Measurements from ENCODE around the gene CST9L. TPM values are rescaled to one million over a fixed set of nuclear protein-coding genes. Genes with fewer than 3 reads are reported as not detected.

Gene CST9L
- total and polyA plus RNA-seq, 7 donors: not detected

DNA sequence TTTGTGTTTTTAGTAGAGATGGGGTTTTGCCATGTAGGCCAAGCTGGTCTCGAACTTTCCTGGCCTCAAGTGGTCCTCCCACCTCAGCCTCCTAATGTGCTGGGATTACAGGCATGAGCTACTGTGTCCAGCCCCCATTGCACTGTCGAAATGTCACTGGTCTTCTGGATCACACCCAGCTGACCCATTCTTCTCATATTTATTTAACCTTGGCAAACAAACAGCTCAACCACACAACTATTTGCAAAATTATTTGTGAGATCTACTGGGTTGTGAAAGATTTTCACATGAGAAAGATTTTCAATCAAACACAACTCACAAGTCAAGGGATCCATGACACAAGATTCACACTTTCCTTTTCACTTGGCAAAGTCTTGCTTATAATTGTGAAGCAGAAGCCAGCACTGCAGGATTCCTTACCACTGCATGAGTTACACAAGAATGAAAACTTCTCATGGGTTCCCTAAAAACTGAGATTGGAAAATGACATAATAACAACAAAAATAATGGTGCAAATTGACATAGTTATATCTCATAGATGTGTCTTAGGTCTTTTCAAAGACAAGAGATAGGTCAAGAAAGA, 2.0 kb upstream of the CST9L start:
- H3K27me3 ChIP-seq: no peaks in the 10 kb centered on the region
- no peak overlapping the region for H3K27ac ChIP-seq
- no peaks in the 10 kb centered on the region for H3K4me1 ChIP-seq
- TF ChIP-seq, protein P1, sequence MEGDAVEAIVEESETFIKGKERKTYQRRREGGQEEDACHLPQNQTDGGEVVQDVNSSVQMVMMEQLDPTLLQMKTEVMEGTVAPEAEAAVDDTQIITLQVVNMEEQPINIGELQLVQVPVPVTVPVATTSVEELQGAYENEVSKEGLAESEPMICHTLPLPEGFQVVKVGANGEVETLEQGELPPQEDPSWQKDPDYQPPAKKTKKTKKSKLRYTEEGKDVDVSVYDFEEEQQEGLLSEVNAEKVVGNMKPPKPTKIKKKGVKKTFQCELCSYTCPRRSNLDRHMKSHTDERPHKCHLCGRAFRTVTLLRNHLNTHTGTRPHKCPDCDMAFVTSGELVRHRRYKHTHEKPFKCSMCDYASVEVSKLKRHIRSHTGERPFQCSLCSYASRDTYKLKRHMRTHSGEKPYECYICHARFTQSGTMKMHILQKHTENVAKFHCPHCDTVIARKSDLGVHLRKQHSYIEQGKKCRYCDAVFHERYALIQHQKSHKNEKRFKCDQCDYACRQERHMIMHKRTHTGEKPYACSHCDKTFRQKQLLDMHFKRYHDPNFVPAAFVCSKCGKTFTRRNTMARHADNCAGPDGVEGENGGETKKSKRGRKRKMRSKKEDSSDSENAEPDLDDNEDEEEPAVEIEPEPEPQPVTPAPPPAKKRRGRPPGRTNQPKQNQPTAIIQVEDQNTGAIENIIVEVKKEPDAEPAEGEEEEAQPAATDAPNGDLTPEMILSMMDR (IDR thresholded peaks at IDR 0.05): no peak
- no peak for TF ChIP-seq POLR2A (IDR thresholded peaks at IDR 0.05)
- TF ChIP-seq POLR2AphosphoS5 (IDR thresholded peaks at IDR 0.05): no peak
- no peak for TF ChIP-seq EP300 (IDR thresholded peaks at IDR 0.05)
- peak; percentile 46 for DNase-seq
- 47 to 79% methylated on average over 2 of the region's 2 CpGs for WGBS, 2 donors
- intact Hi-C loops (cut with DNase I): no loop called here
- H3K36me3 ChIP-seq: no peaks in the 10 kb centered on the region
- no peak overlapping the region for H3K4me3 ChIP-seq
- H3K9me3 ChIP-seq: no peaks in the 10 kb centered on the region

DNA sequence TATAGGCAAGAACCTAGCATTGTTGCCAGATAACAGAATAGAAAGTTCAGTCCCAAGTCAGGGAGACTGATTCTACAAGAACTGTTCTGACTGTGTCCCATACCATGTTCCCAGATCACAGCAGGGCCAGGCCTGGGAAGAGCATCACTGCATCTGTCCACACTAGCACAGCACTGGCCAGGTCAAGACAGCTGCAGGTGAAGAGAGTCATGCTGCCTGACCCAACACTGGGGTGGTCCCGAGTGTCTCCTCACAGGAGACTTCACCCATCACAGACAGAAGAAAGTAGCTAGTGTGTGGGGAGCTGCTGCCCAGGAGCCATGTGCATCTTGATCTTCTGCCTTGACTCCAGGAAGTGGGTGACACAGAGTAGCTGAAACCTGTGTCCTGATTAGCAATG, 1.3 kb upstream of the CST9L start:
- intact Hi-C loops (cut with DNase I): no loop called here
- Histone ChIP-seq H3K9me3 (no peaks in the 10 kb centered on the region), H3K36me3 (no peaks in the 10 kb centered on the region), H3K27ac (no peak overlapping the region), H3K4me3 (no peak overlapping the region), H3K4me1 (no peaks in the 10 kb centered on the region), H3K27me3 (no peaks in the 10 kb centered on the region)
- DNase-seq: no peak
- WGBS, 2 donors: 83 to 91% methylated on average over 1 of the region's 1 CpG
- TF ChIP-seq POLR2A (IDR thresholded peaks at IDR 0.05) (no peak), POLR2AphosphoS5 (IDR thresholded peaks at IDR 0.05) (no peak), EP300 (IDR thresholded peaks at IDR 0.05) (no peak)
- TF ChIP-seq, protein P1 (IDR thresholded peaks at IDR 0.05): no peak

DNA sequence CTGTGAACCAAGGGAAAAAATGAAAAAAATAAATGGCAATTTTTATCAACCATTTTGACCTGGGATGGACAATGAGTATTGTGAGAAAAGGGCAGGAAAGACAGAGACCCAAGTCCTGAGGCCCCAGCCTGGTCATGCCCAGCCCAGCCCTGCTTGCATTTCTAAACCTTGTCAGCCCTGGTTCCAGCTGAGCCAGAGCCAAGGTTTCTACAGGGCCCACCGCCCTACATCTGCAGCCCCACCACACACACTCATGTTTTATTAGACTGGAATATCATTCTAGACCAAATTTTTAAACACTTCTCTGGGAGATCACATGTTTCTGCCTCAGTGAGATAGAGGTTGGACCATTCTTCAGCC, 667 bp upstream of the CST9L start:
- no peaks in the 10 kb centered on the region for H3K36me3 ChIP-seq

DNA sequence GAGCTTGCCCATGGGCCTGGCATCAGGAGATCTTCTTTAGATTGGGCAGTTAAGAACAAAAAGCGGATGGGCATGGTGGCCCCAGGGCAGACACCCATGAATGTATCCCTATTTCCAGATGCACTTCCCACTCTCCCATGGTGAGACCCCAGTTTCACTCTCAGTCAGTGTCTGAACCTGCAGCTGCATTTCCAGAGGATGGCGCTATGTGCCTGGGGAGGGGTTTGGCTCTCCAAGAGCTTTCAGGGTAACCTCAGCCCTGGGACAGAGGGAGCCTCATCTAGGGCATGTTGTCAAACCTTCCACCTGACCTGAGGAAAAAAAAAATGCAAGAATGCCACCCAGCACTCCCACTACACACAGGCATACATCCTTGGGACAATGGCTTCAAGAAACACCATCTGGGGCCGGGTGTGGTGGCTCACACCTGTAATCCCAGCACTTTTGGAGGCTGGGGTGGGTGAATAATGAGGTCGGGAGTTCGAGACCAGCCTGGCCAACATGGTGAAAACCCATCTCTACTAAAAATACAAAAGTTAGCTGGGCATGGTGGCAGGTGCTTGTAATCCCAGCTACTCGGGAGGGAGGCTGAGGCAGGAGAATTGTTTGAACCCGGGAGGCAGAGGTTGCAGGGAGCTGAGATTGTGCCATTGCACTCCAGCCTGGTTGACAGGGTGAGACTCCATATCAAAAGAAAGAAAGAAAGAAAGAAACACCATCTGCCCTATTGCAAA, 1.9 kb downstream of the CST9L start:
- Histone ChIP-seq H3K27me3 (no peaks in the 10 kb centered on the region), H3K4me1 (no peaks in the 10 kb centered on the region), H3K4me3 (no peak overlapping the region), H3K27ac (no peak overlapping the region), H3K9me3 (peaks cover 3 to 12% (median 5%) of the 10 kb centered on the region in 4 donors), H3K36me3 (no peaks in the 10 kb centered on the region)
- intact Hi-C loops (cut with DNase I): no loop called here
- TF ChIP-seq EP300 (IDR thresholded peaks at IDR 0.05) (no peak), POLR2AphosphoS5 (IDR thresholded peaks at IDR 0.05) (no peak), POLR2A (IDR thresholded peaks at IDR 0.05) (no peak)
- TF ChIP-seq, protein P1 (IDR thresholded peaks at IDR 0.05): no peak
- no peak for DNase-seq
- WGBS, 2 donors: 75 to 85% methylated on average over 7 of the region's 7 CpGs

More for the DNA sequence above, 667 bp upstream of the CST9L start:
- no peak for DNase-seq
- no peaks in the 10 kb centered on the region for H3K4me1 ChIP-seq
- no peak overlapping the region for H3K4me3 ChIP-seq
- no peak overlapping the region for H3K27ac ChIP-seq
- H3K9me3 ChIP-seq: no peaks in the 10 kb centered on the region
- intact Hi-C loops (cut with DNase I): no loop called here
- no peaks in the 10 kb centered on the region for H3K27me3 ChIP-seq
- 92 to 94% methylated on average over 1 of the region's 1 CpG for WGBS, 2 donors
- TF ChIP-seq EP300 (IDR thresholded peaks at IDR 0.05) (no peak), POLR2A (IDR thresholded peaks at IDR 0.05) (no peak), POLR2AphosphoS5 (IDR thresholded peaks at IDR 0.05) (no peak)
- TF ChIP-seq, protein P1 (IDR thresholded peaks at IDR 0.05): no peak

All from sigmoid colon (tissue), 7 donors.